NCI-H460 (cell line): Measurements from ENCODE around the gene MTHFD2. TPM values are rescaled to one million over a fixed set of nuclear protein-coding genes. Genes with fewer than 3 reads are reported as not detected.
"Not testable (repeated sequence)": the region's sequence is repeated elsewhere in the genome, so short reads cannot be mapped to it uniquely, and the experiment has no call there.

Experiments used
- DNase-seq: peaks from one replicate; pipeline ENCODE4 v3.0.0-alpha.2; 2016; ENCODE audit warnings: low read depth; ENCODE audit errors: extremely low read depth
- polyA plus RNA-seq: library from polyadenylated mRNA; depleted of rRNA; stranded (reverse); fragments of >200 nt; gene quantifications from 2 replicates; pipeline ENCODE4 v1.2.3, GENCODE V29; 2014; cell fraction: nucleus; rRNA removed
- total RNA-seq: library from RNA; depleted of rRNA; stranded (reverse); fragments of >200 nt; shearing (Covaris generic); gene quantifications from 2 replicates; pipeline ENCODE4 v1.2.3, GENCODE V29; 2014; rRNA removed

MTHFD2 gene
- 893 and 898 TPM in 2 replicates for total RNA-seq
- 401 and 488 TPM in 2 replicates for polyA plus RNA-seq

DNA sequence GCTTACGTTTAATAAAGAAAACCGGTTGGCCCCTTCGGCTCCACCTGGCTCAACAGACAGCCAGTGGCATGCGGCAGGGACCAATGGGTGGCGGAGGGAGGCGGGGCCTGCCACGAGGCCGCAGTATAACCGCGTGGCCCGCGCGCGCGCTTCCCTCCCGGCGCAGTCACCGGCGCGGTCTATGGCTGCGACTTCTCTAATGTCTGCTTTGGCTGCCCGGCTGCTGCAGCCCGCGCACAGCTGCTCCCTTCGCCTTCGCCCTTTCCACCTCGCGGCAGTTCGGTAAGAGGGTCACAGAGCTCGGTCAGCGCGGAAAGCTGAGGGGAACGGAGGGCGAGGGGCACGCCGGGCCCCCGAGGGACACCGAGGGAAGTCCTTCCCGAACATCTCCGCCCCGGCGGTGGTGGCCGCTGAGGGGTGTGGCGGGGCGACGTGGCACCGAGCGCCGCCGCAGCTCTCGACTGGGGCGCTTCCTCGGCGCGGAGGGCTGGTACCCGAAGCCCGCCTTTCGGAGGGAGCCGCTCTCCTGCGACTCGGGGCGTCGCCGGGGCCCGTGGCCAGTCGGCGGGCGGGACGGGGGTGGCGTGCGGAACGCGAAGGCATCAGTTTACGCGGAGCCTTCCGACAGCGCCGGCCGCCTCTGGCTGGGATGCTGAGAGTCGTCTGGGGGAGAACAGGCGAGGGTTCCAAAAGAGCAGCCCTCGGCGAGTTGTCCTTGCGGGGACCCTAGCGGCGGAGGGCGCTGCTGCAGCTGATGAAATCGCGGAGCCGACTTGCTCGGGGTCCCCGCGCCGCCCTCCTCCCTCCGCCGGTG lies at the start of gene MTHFD2:
Gene MTHFD2, plus strand, starts transcription at position 155 of the 814 bp plus-strand sequence. Its CDS starts 27 bp downstream, at position 182.
- DNase-seq: peak; percentile 99

DNA sequence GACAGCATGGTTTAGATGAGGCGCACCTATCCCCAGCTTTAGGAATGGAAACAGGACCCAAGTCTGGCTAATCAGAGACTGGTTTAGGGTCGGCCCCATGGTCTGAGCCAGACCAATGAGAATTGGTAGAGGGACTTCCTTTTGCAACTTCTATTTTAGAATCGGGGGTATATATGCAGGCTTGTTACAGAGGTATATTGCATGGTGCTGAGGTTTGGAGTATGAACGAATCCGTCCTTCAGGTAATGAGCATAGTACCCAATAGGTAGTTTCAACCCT lies 49.2 kb upstream of the MTHFD2 start:
- DNase-seq: no peak

DNA sequence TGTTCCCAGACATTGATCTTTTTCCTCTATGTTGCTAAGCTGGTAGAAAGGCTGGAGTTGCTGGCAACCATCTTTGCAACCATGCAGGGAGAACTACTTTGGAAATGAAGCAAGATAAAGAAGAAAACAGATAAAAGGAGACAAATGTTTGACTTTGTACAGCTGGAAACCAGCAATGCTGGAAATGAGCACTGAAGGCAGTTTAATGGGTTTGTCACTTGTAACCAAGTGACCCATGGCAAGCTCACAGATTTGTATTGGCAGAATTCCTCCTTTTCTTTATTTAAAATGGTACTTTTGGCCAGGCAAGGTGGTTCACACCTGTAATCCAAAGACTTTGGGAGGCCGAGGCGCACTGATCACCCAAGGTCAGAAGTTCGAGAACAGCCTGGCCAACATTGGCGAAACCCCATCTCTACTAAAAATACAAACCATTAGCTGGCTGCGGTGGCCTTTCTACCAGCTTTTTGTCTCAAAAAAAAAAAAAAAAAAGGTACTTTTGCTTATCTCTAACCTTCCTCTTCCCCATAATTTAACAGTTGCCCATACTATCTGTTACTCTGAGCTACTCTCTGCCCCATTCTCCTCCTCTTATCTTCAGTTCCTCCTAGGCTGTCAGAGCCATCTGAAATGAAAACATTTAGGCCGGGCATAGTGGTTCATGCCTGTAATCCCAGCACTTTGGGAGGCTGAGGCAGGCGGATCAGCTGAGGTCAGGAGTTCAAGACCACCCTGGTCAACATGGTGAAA lies 48.7 kb upstream of the MTHFD2 start:
- DNase-seq: no peak

- no peak for DNase-seq
Measured at GRCh38 chr2:74152954-74153353, 45.5 kb upstream of the MTHFD2 start.

DNA sequence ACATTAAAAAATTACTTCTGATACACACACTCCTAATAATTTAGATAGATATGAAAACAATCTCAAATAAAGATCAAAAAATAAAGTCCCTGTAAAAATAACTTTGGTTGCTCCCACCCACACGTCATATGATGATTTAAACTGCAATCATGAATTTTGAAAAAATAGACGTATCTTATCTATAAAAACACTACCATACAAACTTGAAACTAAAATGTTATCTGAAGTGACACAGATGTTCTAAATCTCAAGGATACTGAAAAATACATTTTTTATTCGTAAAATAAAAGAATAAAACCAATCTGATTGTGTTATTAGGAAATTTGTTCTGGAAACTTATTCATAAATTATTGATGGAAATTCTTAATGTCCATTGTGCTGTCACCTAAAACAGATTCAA lies 42.6 kb upstream of the MTHFD2 start:
- no peak for DNase-seq

DNA sequence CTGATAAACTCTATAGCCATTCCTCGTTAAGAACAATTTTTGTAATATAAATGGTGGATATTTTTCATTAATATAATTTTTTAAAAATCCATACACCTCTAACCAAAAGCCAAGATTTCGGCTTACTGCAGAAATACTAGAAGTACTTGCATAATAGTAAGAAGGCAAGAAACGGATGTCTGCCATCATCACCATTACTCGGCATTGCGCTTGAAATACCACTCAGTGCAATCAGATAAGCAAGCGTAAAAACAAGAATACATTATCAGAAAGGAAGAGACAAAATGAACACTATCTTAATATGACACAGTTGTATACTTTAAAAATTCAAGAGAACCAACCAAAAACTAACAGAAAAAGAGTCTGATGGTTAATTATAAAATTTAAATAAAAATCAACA lies 35.5 kb upstream of the MTHFD2 start:
- no peak for DNase-seq

DNA sequence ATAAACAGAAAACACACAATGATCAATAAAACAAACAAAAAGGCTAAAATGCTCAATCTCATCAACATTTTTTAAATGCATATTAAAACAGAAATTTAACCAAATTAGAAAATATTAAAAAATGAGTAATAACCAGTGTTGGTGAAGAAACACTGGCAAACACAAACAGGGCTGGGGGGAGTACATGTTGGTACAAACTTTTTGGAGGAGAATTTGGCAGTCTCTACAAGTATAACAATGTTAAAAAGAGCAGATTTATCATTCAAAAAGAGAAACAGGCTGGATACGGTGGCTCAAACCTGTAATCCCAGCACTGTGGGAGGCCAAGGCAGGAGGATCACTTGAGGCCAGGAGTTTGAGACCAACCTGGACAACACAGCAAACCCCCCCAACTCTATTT lies 33.7 kb upstream of the MTHFD2 start:
- no peak for DNase-seq

DNA sequence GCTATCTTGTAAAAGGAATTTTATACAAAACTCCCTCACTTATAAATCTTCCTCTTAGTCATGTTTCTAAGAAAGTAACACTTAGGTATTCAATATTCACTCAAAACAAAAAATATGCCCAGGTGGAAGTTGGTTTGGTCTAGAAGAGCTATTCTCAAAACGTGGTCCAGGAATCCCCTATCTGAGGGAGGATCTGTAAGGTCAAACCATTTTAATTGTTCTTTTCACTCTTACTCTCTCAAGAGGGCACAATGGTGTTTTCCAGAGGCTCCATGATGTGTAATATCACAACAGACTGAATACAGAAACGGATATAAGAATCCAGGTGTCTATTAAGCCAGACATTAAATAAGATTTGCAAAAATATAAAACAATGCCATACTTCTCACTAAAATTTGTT lies 29.7 kb upstream of the MTHFD2 start:
- no peak for DNase-seq

DNA sequence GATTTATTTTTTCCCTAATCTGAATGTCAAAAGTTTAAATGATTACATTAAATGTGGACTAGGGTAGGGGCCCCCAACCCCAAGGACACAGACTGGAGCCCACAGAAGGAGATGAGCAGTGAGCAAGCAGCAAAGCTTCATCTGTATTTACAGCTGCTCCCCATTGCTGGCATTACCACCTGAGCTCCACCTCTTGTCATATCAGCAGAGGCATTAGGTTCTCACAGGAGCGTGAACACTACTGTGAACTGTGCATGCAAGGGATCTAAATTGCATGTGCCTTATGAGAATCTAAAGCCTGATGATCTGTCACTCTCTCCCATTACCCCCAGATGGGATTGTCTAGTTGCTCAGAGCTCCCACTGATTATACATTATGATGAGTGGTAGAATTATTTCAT lies 23.5 kb upstream of the MTHFD2 start:
- no peak for DNase-seq

- no peak for DNase-seq
Measured at GRCh38 chr2:74177696-74178095, 20.7 kb upstream of the MTHFD2 start.

- peak; percentile 99 for DNase-seq
Measured at GRCh38 chr2:74178211-74179062, 20.0 kb upstream of the MTHFD2 start, which contains the start of gene MOB1A. Gene MOB1A (minus strand): TSS chr2:74178879. CDS start chr2:74178674, 205 bp downstream.

DNA sequence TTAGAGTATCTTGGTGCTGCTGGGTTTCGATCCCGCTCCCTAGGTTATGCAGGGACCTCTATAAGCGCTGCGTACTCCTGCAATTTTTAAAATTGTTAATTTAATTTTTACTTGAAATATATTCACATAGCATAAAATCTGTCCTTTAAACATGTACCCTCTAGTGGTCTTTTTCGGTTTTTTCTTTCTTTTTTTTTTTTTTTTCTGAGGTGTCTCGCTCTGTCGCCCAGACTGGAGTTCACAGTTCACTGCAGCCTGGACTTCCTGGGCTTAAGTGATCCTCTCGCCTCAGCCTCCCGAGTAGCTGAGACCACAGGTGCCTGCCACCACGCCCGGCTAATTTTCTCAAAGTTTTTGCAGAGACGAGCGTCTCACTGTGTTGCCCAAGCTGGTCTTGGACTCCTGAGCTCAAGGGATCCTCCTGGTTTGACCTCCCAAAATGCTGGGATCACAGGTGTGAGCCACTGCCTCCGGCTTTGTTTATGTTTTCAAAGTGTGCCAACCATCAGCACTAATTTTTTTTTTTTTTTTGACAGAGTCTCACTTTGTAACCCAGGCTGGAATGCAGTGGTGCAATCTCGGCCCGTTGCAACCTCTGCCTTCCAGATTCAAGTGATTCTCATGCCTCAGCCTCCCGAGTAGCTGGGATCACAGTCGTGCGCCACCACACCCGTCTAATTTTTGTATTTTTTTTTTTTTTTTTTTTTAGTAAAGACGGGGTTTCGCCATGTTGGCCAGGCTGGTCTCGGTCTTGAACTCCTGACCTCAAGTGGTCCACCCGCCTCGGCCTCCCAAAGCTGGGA lies 19.2 kb upstream of the MTHFD2 start:
- DNase-seq: no peak

DNA sequence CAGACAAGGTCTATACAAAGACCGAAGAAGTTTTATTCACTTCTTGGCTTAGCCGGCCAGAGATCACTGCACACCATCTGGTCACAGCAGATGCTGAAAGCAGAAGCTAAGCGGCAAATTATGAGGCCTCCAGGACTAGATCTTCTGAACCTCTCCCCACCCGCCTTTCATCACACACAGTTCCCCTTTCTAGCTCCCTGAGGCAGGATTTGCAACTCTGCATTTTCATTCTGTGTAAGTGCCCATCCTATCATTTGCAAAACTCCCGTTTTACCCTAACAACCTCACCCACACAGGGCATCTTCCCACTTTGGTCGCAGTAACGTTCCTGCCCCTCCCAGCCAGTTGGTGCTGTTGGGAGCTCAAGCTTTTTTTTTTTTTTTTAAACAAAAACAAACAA lies 16.7 kb upstream of the MTHFD2 start:
- no peak for DNase-seq

DNA sequence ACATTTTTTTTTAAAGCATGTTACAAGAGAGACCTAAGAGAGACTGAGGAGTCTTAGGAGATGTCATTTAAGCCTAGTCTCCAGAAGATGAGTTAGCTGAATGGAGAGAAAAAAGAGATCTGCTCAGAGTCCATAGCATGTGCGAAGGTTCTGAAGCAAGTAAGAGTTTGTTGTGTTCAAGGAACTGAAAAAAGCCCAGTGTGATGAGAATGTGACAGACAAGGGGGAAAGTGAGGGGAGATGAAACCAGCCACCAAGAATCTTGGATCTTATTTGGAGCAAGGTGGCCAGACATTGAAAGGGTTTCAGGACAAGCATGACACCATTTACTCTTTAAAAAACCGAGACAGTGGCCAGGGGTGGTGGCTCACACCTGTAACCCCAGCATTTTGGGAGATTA lies 14.5 kb upstream of the MTHFD2 start:
- no peak for DNase-seq

DNA sequence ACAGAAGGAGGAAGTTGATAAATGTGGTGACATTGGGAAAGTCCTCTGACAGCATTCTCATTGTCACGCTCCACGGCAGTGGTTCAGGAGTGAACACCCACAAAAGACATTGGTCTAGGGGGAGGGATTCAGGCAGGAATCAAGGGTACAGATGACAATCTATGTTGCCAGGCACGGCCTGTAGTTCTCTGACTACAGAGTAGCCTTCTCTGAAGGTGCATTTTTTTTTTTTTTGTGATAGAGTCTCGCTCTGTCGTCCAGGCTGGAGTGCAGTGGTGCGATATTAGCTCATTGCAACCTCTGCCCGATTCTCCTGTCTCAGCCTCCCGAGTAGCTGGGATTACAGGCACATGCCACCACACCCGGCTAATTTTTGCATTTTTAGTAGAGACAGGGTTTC lies 12.4 kb upstream of the MTHFD2 start:
- DNase-seq: no peak

GRCh38 chr2:74186706-74187105 lies 11.7 kb upstream of the MTHFD2 start:
- DNase-seq: not testable (repeated sequence)

GRCh38 chr2:74188018-74188601 lies 10.3 kb upstream of the MTHFD2 start:
- DNase-seq: no peak

GRCh38 chr2:74188696-74189095 lies 9.7 kb upstream of the MTHFD2 start:
- DNase-seq: no peak

DNA sequence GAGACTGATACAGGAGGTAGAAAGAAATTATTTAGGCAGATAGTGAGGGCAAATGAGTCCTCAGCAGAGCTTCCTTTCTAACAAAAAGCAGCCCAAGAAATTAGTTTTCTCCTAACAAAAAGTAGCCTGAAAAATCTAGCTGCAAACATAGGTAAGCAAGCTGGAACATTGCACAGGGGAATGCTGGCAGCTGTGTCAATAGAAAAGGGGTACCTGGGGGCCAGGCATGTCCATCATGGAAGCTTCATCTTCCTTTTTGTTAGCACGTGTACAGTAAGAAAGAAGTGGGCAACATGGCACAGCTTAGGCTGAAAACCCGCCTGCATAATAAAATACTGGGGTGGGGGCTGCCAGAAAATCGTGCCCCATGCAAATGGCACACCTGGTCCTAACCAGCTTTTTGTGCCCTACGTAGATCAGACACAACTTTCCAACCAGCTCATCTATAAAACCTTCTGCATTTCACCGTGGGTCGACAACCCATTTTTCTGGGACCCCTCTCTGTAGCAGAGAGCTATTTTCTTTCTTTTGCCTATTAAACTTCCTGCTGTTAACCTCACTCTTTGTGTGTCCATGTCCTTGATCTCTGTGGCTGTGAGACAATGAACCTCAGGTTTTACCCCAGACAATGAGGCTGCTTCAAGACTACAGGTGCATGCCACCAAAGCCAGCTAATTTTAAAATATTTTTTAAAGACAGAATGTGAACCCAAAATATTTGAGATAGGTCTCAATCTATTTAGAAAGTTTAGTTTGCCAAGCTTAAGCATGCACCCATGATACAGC lies 6.6 kb upstream of the MTHFD2 start:
- no peak for DNase-seq
